Peyer's patch (tissue), 4 donors: Measurements from ENCODE around the gene MED15. TPM values are rescaled to one million over a fixed set of nuclear protein-coding genes. Genes with fewer than 3 reads are reported as not detected.

Experiments used
- DNase-seq, 3 donors: peaks; one replicate each; pipeline ENCODE4 v3.0.0-alpha.2; 2017 to 2019
- H3K27ac ChIP-seq, 4 donors: fragments of 200-600 bp; sonication (generic); one replicate each; pipeline ENCODE4 v1.5.1; 2016 to 2019
- H3K27me3 ChIP-seq, 2 donors: fragments of 200-600 bp; sonication (generic); one replicate each; pipeline ENCODE4 v1.5.1; 2019
- H3K36me3 ChIP-seq, 3 donors: fragments of 200-600 bp; sonication (generic); one replicate each; pipeline ENCODE4 v1.5.1; 2016 to 2019
- H3K4me1 ChIP-seq, 4 donors: fragments of 200-600 bp; sonication (generic); one replicate each; pipeline ENCODE4 v1.5.1; 2016 to 2019
- H3K4me3 ChIP-seq, 4 donors: fragments of 200-600 bp; sonication (generic); 1 replicate in 3 of 4; 2 replicates in 1 of 4; pipeline ENCODE4 v1.5.1; 2016 to 2019; ENCODE audit warnings: mild to moderate bottlenecking in 1 of 4
- H3K9me3 ChIP-seq, 4 donors: fragments of 200-600 bp; sonication (generic); one replicate each; pipeline ENCODE4 v1.5.1; 2016 to 2019; ENCODE audit warnings: mild to moderate bottlenecking in 1 of 4
- CTCF ChIP-seq, 6 experiments: fragments of 450-650 bp in 4 of 6; fragments of 200-600 bp in 2 of 6; sonication (generic) in 1 of 6; IDR thresholded peaks; one replicate each; pipeline ENCODE4 v1.5.1; 2017 to 2019; ENCODE audit warnings: antibody characterized with exemption in 6 of 6, mild to moderate bottlenecking in 3 of 6, moderate library complexity in 1 of 6
- POLR2A ChIP-seq, 2 donors: fragments of 450-650 bp; IDR thresholded peaks; one replicate each; pipeline ENCODE4 v1.5.1; 2017; ENCODE audit warnings: antibody characterized with exemption in 2 of 2, mild to moderate bottlenecking in 2 of 2, moderate library complexity in 2 of 2
- small RNA-seq, 2 donors: library from RNA; depleted of rRNA; stranded (forward); fragments of <200 nt; gene quantifications; one replicate each; pipeline ENCODE3, GENCODE V24; 2016
- total RNA-seq, 4 donors: library from RNA; depleted of rRNA; stranded (reverse); fragments of >200 nt; gene quantifications; one replicate each; pipeline ENCODE4 v1.1.0, GENCODE V29; 2016

Gene MED15
- total RNA-seq, 4 donors from 2014 or later = 115 to 215 (median 161) TPM

DNA sequence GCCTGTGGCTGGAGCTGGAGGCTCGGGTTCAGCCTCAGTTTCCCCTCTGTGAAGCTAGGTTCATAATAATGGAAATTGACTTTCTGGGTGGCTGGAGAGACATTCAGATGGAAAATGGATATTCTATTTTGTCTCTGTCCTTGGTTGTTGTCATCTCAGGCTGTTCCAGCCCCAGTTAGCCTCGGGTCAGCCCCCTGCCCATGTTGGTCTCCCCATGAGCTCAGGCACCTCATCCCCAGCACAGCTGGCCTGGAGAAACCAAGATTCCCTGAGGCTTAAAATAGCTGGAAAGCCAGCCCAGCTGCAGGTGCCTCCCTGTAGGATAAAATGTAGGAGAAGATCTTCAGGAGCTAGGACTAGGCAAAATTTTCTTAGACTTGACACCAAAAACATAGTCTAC lies 129.5 kb downstream of the MED15 start:
- H3K4me3 ChIP-seq = no peak overlapping the region
- no peaks in the 10 kb centered on the region for H3K27me3 ChIP-seq
- H3K27ac ChIP-seq = no peak overlapping the region
- no peak for DNase-seq
- no peaks in the 10 kb centered on the region for H3K9me3 ChIP-seq
- no peaks in the 10 kb centered on the region for H3K4me1 ChIP-seq
- TF ChIP-seq POLR2A (IDR thresholded peaks at IDR 0.05) (no peak), CTCF (IDR thresholded peaks at IDR 0.05) (no peak)
- no peaks in the 10 kb centered on the region for H3K36me3 ChIP-seq

Small RNA genes within 50 kb of the gene (small RNA-seq; reads per million reads assigned to genes)
- gene IGLL4P = 0 reads per million in 2 donors
- gene RF00019 = 0 reads per million in 2 donors
- 0 reads per million in 2 donors for gene RN7SL812P
- gene RNY1P9 = 0 reads per million in 2 donors

Other genes with a start within 250 kb of the MED15 start
- 1 to 10 TPM; 5.2 to 9.1 (median 5.7) TPM for gene RTN4R, start 239.3 kb upstream of the MED15 start, total RNA-seq
- 10 to 100 TPM; 21.3 to 38.9 (median 31.9) TPM for gene DGCR6L, start 187.6 kb upstream of the MED15 start, total RNA-seq
- gene ZNF74, start 113.5 kb upstream of the MED15 start, total RNA-seq = 10 to 100 TPM in 2 of 4 donors, 1 to 10 TPM in 2; 2.1 to 12.0 (median 9.3) TPM
- 1 to 10 TPM; 3.5 to 8.3 (median 5.2) TPM for gene SCARF2, start 69.8 kb upstream of the MED15 start, total RNA-seq
- 10 to 100 TPM; 12.6 to 23.9 (median 19.2) TPM for gene KLHL22, start 11.8 kb upstream of the MED15 start, total RNA-seq